ENCODE measurements around the gene TMEM41B. TPM values are rescaled to one million over a fixed set of nuclear protein-coding genes. Genes with fewer than 3 reads are reported as not detected.

The TMEM41B gene
- total RNA-seq, 1 donor from 2014 or later, result 18.9 TPM

DNA sequence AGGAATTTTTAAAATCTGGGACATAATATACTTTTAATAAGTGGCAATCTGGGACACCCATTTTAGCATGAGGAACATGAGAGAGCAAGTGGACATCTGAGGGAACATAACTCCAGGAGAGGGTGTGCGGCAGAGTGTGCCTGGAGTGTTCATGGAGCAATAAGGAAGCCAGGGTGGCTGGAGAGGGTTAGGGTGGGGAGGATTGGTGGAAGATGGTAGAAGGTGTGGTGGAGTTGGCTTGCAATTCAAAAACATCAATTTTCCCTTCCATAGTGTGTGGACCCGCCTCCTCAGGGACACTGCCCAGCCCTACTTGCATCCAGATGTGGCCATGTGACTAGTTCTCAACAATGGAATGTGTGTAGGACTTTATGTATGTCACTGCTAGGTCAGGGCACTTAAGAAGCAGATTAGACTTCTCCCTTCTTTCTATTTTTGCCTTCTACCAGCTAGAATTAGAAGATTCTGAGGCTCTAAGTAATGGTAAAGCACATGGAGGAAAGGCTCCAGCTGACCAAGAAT is 44.8 kb downstream of the TMEM41B start:
- DNase-seq (ENCODE audit: extremely low spot score in 2 of 2), result no peak
- Histone ChIP-seq H3K4me1 (no peaks in the 10 kb centered on the region), H3K27me3 (no peaks in the 10 kb centered on the region), H3K36me3 (no peaks in the 10 kb centered on the region), H3K4me3 (no peak overlapping the region), H3K27ac (no peak overlapping the region), H3K9me3 (no peaks in the 10 kb centered on the region)
- TF ChIP-seq, protein P1, sequence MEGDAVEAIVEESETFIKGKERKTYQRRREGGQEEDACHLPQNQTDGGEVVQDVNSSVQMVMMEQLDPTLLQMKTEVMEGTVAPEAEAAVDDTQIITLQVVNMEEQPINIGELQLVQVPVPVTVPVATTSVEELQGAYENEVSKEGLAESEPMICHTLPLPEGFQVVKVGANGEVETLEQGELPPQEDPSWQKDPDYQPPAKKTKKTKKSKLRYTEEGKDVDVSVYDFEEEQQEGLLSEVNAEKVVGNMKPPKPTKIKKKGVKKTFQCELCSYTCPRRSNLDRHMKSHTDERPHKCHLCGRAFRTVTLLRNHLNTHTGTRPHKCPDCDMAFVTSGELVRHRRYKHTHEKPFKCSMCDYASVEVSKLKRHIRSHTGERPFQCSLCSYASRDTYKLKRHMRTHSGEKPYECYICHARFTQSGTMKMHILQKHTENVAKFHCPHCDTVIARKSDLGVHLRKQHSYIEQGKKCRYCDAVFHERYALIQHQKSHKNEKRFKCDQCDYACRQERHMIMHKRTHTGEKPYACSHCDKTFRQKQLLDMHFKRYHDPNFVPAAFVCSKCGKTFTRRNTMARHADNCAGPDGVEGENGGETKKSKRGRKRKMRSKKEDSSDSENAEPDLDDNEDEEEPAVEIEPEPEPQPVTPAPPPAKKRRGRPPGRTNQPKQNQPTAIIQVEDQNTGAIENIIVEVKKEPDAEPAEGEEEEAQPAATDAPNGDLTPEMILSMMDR (IDR thresholded peaks at IDR 0.05), result no peak
- no peak for TF ChIP-seq POLR2AphosphoS5 (IDR thresholded peaks at IDR 0.05; ENCODE audit: insufficient read depth in 1 of 2, low read depth in 1 of 2)
- TF ChIP-seq POLR2A (IDR thresholded peaks at IDR 0.05), result no peak
- intact Hi-C loops (cut with DNase I), result no loop called here

DNA sequence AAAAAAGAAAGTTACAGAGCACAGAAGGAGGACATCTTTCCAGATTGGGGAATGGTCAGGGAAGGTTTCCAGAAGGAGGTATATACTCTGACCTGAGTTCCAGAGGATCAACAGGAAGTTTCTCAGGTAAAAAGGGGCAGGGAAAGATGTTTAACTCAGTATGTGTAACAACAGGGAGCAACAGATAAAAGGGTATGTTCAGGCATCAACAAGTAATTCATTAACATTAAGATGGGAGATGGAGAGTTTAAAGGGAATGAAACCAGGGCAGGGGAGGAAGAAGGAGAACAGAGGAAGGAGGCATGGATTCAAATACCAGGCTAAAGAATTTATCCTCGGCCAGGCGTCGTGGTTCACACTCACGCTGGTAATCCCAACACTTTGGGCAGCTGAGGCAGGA is 46.7 kb downstream of the TMEM41B start:
- H3K9me3 ChIP-seq, result no peaks in the 10 kb centered on the region
- TF ChIP-seq, protein P1 (IDR thresholded peaks at IDR 0.05), result no peak
- TF ChIP-seq POLR2AphosphoS5 (IDR thresholded peaks at IDR 0.05; ENCODE audit: insufficient read depth in 1 of 2, low read depth in 1 of 2), result no peak
- no peak for TF ChIP-seq POLR2A (IDR thresholded peaks at IDR 0.05)
- no peak overlapping the region for H3K4me3 ChIP-seq
- peaks cover 7% of the 10 kb centered on the region for H3K4me1 ChIP-seq
- DNase-seq (ENCODE audit: extremely low spot score in 2 of 2), result no peak
- no peaks in the 10 kb centered on the region for H3K27me3 ChIP-seq
- H3K27ac ChIP-seq, result no peak overlapping the region
- no peaks in the 10 kb centered on the region for H3K36me3 ChIP-seq
- intact Hi-C loops (cut with DNase I), result no loop called here

GRCh38 chr11:9266926-9267325 is 47.5 kb downstream of the TMEM41B start:
- Histone ChIP-seq H3K27me3 (no peaks in the 10 kb centered on the region), H3K27ac (no peak overlapping the region), H3K9me3 (no peaks in the 10 kb centered on the region), H3K4me3 (no peak overlapping the region), H3K4me1 (peaks cover 14% of the 10 kb centered on the region), H3K36me3 (no peaks in the 10 kb centered on the region)
- intact Hi-C loops (cut with DNase I), result no loop called here
- TF ChIP-seq POLR2AphosphoS5 (IDR thresholded peaks at IDR 0.05; ENCODE audit: insufficient read depth in 1 of 2, low read depth in 1 of 2) (no peak), POLR2A (IDR thresholded peaks at IDR 0.05) (no peak)
- TF ChIP-seq, protein P1 (IDR thresholded peaks at IDR 0.05), result no peak
- no peak for DNase-seq (ENCODE audit: extremely low spot score in 2 of 2)

- intact Hi-C loops (cut with DNase I), result no loop called here
Observed at GRCh38 chr11:9266132-9266736, 48.2 kb downstream of the TMEM41B start.

More at GRCh38 chr11:9266132-9266736, 48.2 kb downstream of the TMEM41B start:
- H3K4me1 ChIP-seq, result peaks cover 17% of the 10 kb centered on the region
- peak overlapping the region; percentile 99 for H3K27ac ChIP-seq
- H3K27me3 ChIP-seq, result no peaks in the 10 kb centered on the region
- H3K4me3 ChIP-seq, result no peak overlapping the region
- H3K9me3 ChIP-seq, result no peaks in the 10 kb centered on the region
- TF ChIP-seq POLR2A (IDR thresholded peaks at IDR 0.05) (no peak), POLR2AphosphoS5 (IDR thresholded peaks at IDR 0.05; ENCODE audit: insufficient read depth in 1 of 2, low read depth in 1 of 2) (no peak)
- TF ChIP-seq, protein P1 (IDR thresholded peaks at IDR 0.05), result no peak
- no peak for DNase-seq (ENCODE audit: extremely low spot score in 2 of 2)
- H3K36me3 ChIP-seq, result no peaks in the 10 kb centered on the region
